HEK293 (cell line): Measurements from ENCODE around the gene ADAMTS4.

Experiments
- CTCF ChIA-PET: fragments of 350-600 bp; formaldehyde crosslinking; extraction: SDS; loops from one replicate; lab custom pipeline; 2021; ENCODE audit warnings: antibody characterized with exemption; lab: Yijun Ruan, JAX
- POLR2A ChIA-PET: fragments of 300-600 bp; formaldehyde crosslinking; extraction: SDS; loops from one replicate; lab custom pipeline; 2020; ENCODE audit warnings: antibody characterized with exemption, inconsistent platforms; lab: Yijun Ruan, JAX
- H3K27ac ChIP-seq: fragments of 200-500 bp; sonication (Bioruptor generic); 2 replicates; pipeline ENCODE4 v1.5.1; 2014; ENCODE audit warnings: low read depth, low read length, control low read depth, inconsistent platforms; ENCODE audit errors: extremely low read depth
- H3K36me3 ChIP-seq, 2 experiments: fragments of 200-500 bp in 1 of 2; sonication (Bioruptor generic) in 1 of 2; 1 replicate in 1 of 2; 2 replicates in 1 of 2; pipeline ENCODE4 v1.5.1; 2014 to 2017; ENCODE audit warnings: inconsistent platforms in 2 of 2, low read length in 2 of 2; ENCODE audit not compliant: control insufficient read depth in 2 of 2, insufficient read depth in 1 of 2
- H3K4me1 ChIP-seq: fragments of 200-500 bp; sonication (Bioruptor generic); 2 replicates; pipeline ENCODE4 v1.5.1; 2014; ENCODE audit warnings: mild to moderate bottlenecking, low read length, inconsistent platforms; ENCODE audit not compliant: control insufficient read depth, insufficient read depth
- H3K4me3 ChIP-seq: 2 replicates; pipeline ENCODE4 v1.5.1; 2011; ENCODE audit warnings: low read depth, mild to moderate bottlenecking, control low read depth, low read length, moderate library complexity
- H3K9me3 ChIP-seq: fragments of 200-500 bp; sonication (Bioruptor generic); 2 replicates; pipeline ENCODE4 v1.5.1; 2014; ENCODE audit warnings: low read depth, low read length, inconsistent platforms; ENCODE audit not compliant: control insufficient read depth, insufficient read depth
- GFI1B ChIP-seq: fragments of 450-650 bp; formaldehyde crosslinking; IDR thresholded peaks from 2 replicates; pipeline ENCODE4 v1.5.1; 2016; ENCODE audit warnings: missing biosample characterization, missing genetic modification characterization
- KLF1 ChIP-seq: fragments of 450-650 bp; formaldehyde crosslinking; IDR thresholded peaks from 2 replicates; pipeline ENCODE4 v1.5.1; 2016; ENCODE audit warnings: missing biosample characterization, missing genetic modification characterization
- MEIS1 ChIP-seq: sonication (generic); formaldehyde crosslinking; IDR thresholded peaks from 2 replicates; pipeline ENCODE4 v1.8.1; 2022; ENCODE audit warnings: missing genetic modification reagents, mild to moderate bottlenecking, borderline replicate concordance
- PRDM10 ChIP-seq: fragments of 450-650 bp; formaldehyde crosslinking; IDR thresholded peaks from 2 replicates; pipeline ENCODE4 v1.5.1; 2016; ENCODE audit warnings: missing biosample characterization, missing genetic modification characterization
- TCF7L2 ChIP-seq: IDR thresholded peaks from 2 replicates; pipeline ENCODE4 v1.6.1; 2011; ENCODE audit warnings: low read depth, mild to moderate bottlenecking, inconsistent platforms, low read length, moderate library complexity, borderline replicate concordance
- ZBTB10 ChIP-seq: fragments of 450-650 bp; formaldehyde crosslinking; IDR thresholded peaks from 2 replicates; pipeline ENCODE4 v1.5.1; 2016; ENCODE audit warnings: missing biosample characterization, missing genetic modification characterization
- ZFHX2 ChIP-seq: fragments of 450-650 bp; formaldehyde crosslinking; conservative IDR thresholded peaks from 2 replicates; pipeline ENCODE4 v1.5.1; 2016; ENCODE audit warnings: missing biosample characterization, missing genetic modification characterization
- ZNF174 ChIP-seq: fragments of 450-650 bp; formaldehyde crosslinking; IDR thresholded peaks from 2 replicates; pipeline ENCODE4 v1.5.0; 2017; ENCODE audit warnings: missing biosample characterization, mild to moderate bottlenecking, missing genetic modification characterization
- ZNF223 ChIP-seq: fragments of 450-650 bp; formaldehyde crosslinking; IDR thresholded peaks from 2 replicates; pipeline ENCODE4 v1.5.1; 2016; ENCODE audit warnings: missing biosample characterization, missing genetic modification characterization
- ZNF48 ChIP-seq: fragments of 450-650 bp; formaldehyde crosslinking; IDR thresholded peaks from 2 replicates; pipeline ENCODE4 v1.5.1; 2016; ENCODE audit warnings: missing biosample characterization, missing genetic modification characterization
- ZNF488 ChIP-seq: fragments of 450-650 bp; formaldehyde crosslinking; IDR thresholded peaks from 2 replicates; pipeline ENCODE4 v1.5.1; 2016; ENCODE audit warnings: missing biosample characterization, missing genetic modification characterization
- ZNF518A ChIP-seq: fragments of 450-650 bp; formaldehyde crosslinking; conservative IDR thresholded peaks from 2 replicates; pipeline ENCODE4 v1.5.1; 2016; ENCODE audit warnings: low read depth, missing biosample characterization, missing genetic modification characterization
- ZNF521 ChIP-seq: fragments of 450-650 bp; formaldehyde crosslinking; IDR thresholded peaks from 2 replicates; pipeline ENCODE4 v1.5.1; 2017; ENCODE audit warnings: missing biosample characterization, mild to moderate bottlenecking, missing genetic modification characterization
- ZNF621 ChIP-seq: fragments of 450-650 bp; formaldehyde crosslinking; IDR thresholded peaks from 2 replicates; pipeline ENCODE4 v1.5.1; 2017; ENCODE audit warnings: missing biosample characterization, missing genetic modification characterization
- ZNF629 ChIP-seq: fragments of 450-650 bp; formaldehyde crosslinking; IDR thresholded peaks from 2 replicates; pipeline ENCODE4 v1.5.1; 2017; ENCODE audit warnings: missing biosample characterization, missing genetic modification characterization
- ZNF658 ChIP-seq: fragments of 450-650 bp; formaldehyde crosslinking; IDR thresholded peaks from 2 replicates; pipeline ENCODE4; 2016; ENCODE audit warnings: missing biosample characterization, missing genetic modification characterization
- ZNF677 ChIP-seq: fragments of 450-650 bp; IDR thresholded peaks from 2 replicates; pipeline ENCODE4 v1.5.0; 2018; ENCODE audit warnings: missing biosample characterization, mild to moderate bottlenecking, missing genetic modification characterization, moderate library complexity
- TF ChIP-seq, protein P1 (sequence below): fragments of 450-650 bp; formaldehyde crosslinking; optimal IDR thresholded peaks from 2 replicates; pipeline ENCODE3; 2016; ENCODE audit warnings: missing biosample characterization, mild to moderate bottlenecking, missing genetic modification characterization

ADAMTS4 gene

DNA sequence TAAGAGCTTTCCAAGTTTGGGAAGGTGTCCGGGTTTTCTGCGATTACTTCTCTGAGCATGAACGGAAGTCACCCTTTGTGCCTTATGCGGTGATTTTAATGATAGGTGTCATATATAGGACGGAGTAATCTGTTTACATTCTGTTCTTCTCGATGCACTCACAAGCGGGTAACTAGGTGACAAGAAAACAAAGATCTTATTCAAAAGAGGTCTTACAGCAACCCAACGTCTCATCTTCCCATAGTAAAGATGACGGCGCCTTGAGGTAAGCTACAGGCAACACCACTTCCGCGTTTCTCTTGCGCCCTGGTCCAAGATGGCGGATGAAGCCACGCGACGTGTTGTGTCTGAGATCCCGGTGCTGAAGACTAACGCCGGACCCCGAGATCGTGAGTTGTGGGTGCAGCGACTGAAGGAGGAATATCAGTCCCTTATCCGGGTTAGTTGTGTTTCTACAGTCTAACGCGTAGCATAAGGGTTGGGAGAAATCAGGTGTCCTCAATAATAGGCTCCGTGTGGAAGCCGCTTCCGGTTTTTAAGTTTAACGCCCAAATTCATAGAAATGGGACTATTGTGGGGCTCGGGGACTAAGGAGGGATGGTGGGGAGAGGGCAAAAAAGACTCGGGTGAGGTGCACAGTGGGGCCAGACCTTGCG lies 45.0 kb downstream of the ADAMTS4 start, which contains the start of gene UFC1 (continued):
- TF ChIP-seq TCF7L2 (no peak), GFI1B (tag by site-specific recombination) (no peak), ZNF677 (tag by site-specific recombination) (no peak), ZNF629 (tag by site-specific recombination) (peak; percentile 86), ZBTB10 (tag by site-specific recombination) (peak; percentile 74; the same call in 1 of the 2 replicates), ZFHX2 (tag by site-specific recombination) (no peak), ZNF48 (tag by site-specific recombination) (no peak), ZNF518A (tag by site-specific recombination) (peak; percentile 72), MEIS1 (no peak), ZNF521 (no peak), KLF1 (tag by site-specific recombination) (peak; percentile 19; the same call in 1 of the 2 replicates)

- POLR2A ChIA-PET = interaction anchor here (0.6 to 5.2 kb wide), 8 partner anchors 10 to 176 kb away, joined by 3 to 53 read pairs (median 6); partner anchors contain the start of genes DEDD, F11R, NDUFS2 and NIT1
- Histone ChIP-seq H3K4me3 (peak overlapping the region; percentile 89), H3K36me3 (peaks cover 5 to 25% of the 10 kb centered on the region in 2 experiments; a peak in 2 of 3 replicates), H3K9me3 (no peaks in the 10 kb centered on the region), H3K27ac (no peak overlapping the region), H3K4me1 (no peaks in the 10 kb centered on the region)
- CTCF ChIA-PET = interaction anchor here (0.6 to 3.3 kb wide), 3 partner anchors 12 to 108 kb away, joined by 3 to 17 read pairs (median 4); partner anchors contain the start of genes NIT1, PFDN2 and PPOX
- TF ChIP-seq ZNF658 (tag by site-specific recombination) = no peak
- no peak for TF ChIP-seq ZNF174 (tag by site-specific recombination)
- TF ChIP-seq ZNF223 (tag by site-specific recombination) = no peak
- TF ChIP-seq, protein P1, sequence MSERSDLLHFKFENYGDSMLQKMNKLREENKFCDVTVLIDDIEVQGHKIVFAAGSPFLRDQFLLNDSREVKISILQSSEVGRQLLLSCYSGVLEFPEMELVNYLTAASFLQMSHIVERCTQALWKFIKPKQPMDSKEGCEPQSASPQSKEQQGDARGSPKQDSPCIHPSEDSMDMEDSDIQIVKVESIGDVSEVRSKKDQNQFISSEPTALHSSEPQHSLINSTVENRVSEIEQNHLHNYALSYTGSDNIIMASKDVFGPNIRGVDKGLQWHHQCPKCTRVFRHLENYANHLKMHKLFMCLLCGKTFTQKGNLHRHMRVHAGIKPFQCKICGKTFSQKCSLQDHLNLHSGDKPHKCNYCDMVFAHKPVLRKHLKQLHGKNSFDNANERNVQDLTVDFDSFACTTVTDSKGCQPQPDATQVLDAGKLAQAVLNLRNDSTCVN = no peak
- TF ChIP-seq PRDM10 (tag by site-specific recombination) = peak; percentile 38; the same call in 1 of the 2 replicates
- no peak for TF ChIP-seq ZNF488 (tag by site-specific recombination)
- TF ChIP-seq ZNF621 = no peak
These were observed 45.7 kb downstream of the ADAMTS4 start for GRCh38 chr1:161153176-161153575.
